ENCODE measurements around the gene DNAH6. TPM values are rescaled to one million over a fixed set of nuclear protein-coding genes. Genes with fewer than 3 reads are reported as not detected.

The DNAH6 gene
- total RNA-seq, 4 donors from 2014 or later = 0.16 to 1.2 (median 0.47) TPM

- no peak for TF ChIP-seq POLR2A (IDR thresholded peaks at IDR 0.05)
- no peak for TF ChIP-seq CTCF (IDR thresholded peaks at IDR 0.05)
- TF ChIP-seq POLR2AphosphoS5 (IDR thresholded peaks at IDR 0.05) = no peak
- no peak for TF ChIP-seq EP300 (IDR thresholded peaks at IDR 0.05)
- Histone ChIP-seq H3K36me3 (no peaks in the 10 kb centered on the region), H3K4me3 (no peak overlapping the region), H3K9me3 (no peaks in the 10 kb centered on the region), H3K27ac (no peak overlapping the region), H3K4me1 (no peaks in the 10 kb centered on the region), H3K27me3 (no peaks in the 10 kb centered on the region)
- DNase-seq (ENCODE audit: low spot score in 2 of 2) = no peak
- WGBS = 100% methylated on average over 6 of the region's 6 CpGs
Observed at GRCh38 chr2:84811839-84812431, 295.6 kb downstream of the DNAH6 start.

- H3K9me3 ChIP-seq = no peaks in the 10 kb centered on the region
- TF ChIP-seq POLR2A (IDR thresholded peaks at IDR 0.05) = no peak
- TF ChIP-seq POLR2AphosphoS5 (IDR thresholded peaks at IDR 0.05) = no peak
- no peak for TF ChIP-seq EP300 (IDR thresholded peaks at IDR 0.05)
- TF ChIP-seq CTCF (IDR thresholded peaks at IDR 0.05) = no peak
- no peaks in the 10 kb centered on the region for H3K4me1 ChIP-seq
- no peak overlapping the region for H3K4me3 ChIP-seq
- 37% methylated on average over 3 of the region's 3 CpGs for WGBS
- no peak for DNase-seq (ENCODE audit: low spot score in 2 of 2)
- no peak overlapping the region for H3K27ac ChIP-seq
- no peaks in the 10 kb centered on the region for H3K36me3 ChIP-seq
- H3K27me3 ChIP-seq = no peaks in the 10 kb centered on the region
Observed at GRCh38 chr2:84815146-84815545, 298.8 kb downstream of the DNAH6 start.

GRCh38 chr2:84816426-84817026 lies 300.2 kb downstream of the DNAH6 start:
- TF ChIP-seq CTCF (IDR thresholded peaks at IDR 0.05) (no peak), EP300 (IDR thresholded peaks at IDR 0.05) (no peak), POLR2A (IDR thresholded peaks at IDR 0.05) (no peak), POLR2AphosphoS5 (IDR thresholded peaks at IDR 0.05) (no peak)
- Histone ChIP-seq H3K36me3 (no peaks in the 10 kb centered on the region), H3K4me1 (no peaks in the 10 kb centered on the region), H3K27me3 (no peaks in the 10 kb centered on the region), H3K27ac (no peak overlapping the region), H3K9me3 (no peaks in the 10 kb centered on the region), H3K4me3 (no peak overlapping the region)
- WGBS = 94% methylated on average over 6 of the region's 6 CpGs
- no peak for DNase-seq (ENCODE audit: low spot score in 2 of 2)

- 81% methylated on average over 2 of the region's 2 CpGs for WGBS
- Histone ChIP-seq H3K36me3 (no peaks in the 10 kb centered on the region), H3K27me3 (no peaks in the 10 kb centered on the region), H3K27ac (no peak overlapping the region), H3K4me1 (no peaks in the 10 kb centered on the region), H3K4me3 (no peak overlapping the region), H3K9me3 (no peaks in the 10 kb centered on the region)
- TF ChIP-seq EP300 (IDR thresholded peaks at IDR 0.05) (no peak), POLR2AphosphoS5 (IDR thresholded peaks at IDR 0.05) (no peak), CTCF (IDR thresholded peaks at IDR 0.05) (no peak), POLR2A (IDR thresholded peaks at IDR 0.05) (no peak)
- no peak for DNase-seq (ENCODE audit: low spot score in 2 of 2)
Observed at GRCh38 chr2:84817239-84817655, 300.9 kb downstream of the DNAH6 start.

GRCh38 chr2:84821806-84822205 lies 305.5 kb downstream of the DNAH6 start:
- TF ChIP-seq POLR2AphosphoS5 (IDR thresholded peaks at IDR 0.05) (no peak), CTCF (IDR thresholded peaks at IDR 0.05) (no peak), POLR2A (IDR thresholded peaks at IDR 0.05) (no peak), EP300 (IDR thresholded peaks at IDR 0.05) (no peak)
- H3K4me1 ChIP-seq = no peaks in the 10 kb centered on the region
- H3K27me3 ChIP-seq = no peaks in the 10 kb centered on the region
- H3K4me3 ChIP-seq = no peak overlapping the region
- no peaks in the 10 kb centered on the region for H3K36me3 ChIP-seq
- no peak overlapping the region for H3K27ac ChIP-seq
- DNase-seq (ENCODE audit: low spot score in 2 of 2) = no peak
- 93% methylated on average over 7 of the region's 7 CpGs for WGBS
- no peaks in the 10 kb centered on the region for H3K9me3 ChIP-seq
